Endothelial cell of umbilical vein (primary cell): Measurements from ENCODE around the gene C20orf202. TPM values are rescaled to one million over a fixed set of nuclear protein-coding genes. Genes with fewer than 3 reads are reported as not detected.

Experiments used
- BruUV-seq: library from RNA; stranded (reverse); fragments of 400-500 nt; replicated peaks from 2 replicates; lab custom pipeline; 2021; lab: Mats Ljungman, UMichigan
- CTCF ChIA-PET: fragments of 300-600, 350-600 bp; sonication (Branson Sonifier 250); formaldehyde crosslinking; loops from one replicate; lab custom pipeline; 2021; ENCODE audit warnings: antibody characterized with exemption, inconsistent platforms; lab: Charles Lee
- POLR2A ChIA-PET: fragments of 300-600, 350-600 bp; sonication (Branson Sonifier 250); formaldehyde crosslinking; loops from one replicate; lab custom pipeline; 2021; ENCODE audit warnings: antibody characterized with exemption, inconsistent platforms; lab: Charles Lee
- DNase-seq: peaks from one replicate; pipeline ENCODE4 v3.0.0-alpha.2; 2011; ENCODE audit warnings: low read depth, low spot score
- FAIRE-seq: peaks from 2 replicates; lab custom pipeline; 2011; peaks lifted over from hg19 to GRCh38; lab: Jason Lieb, UNC
- H2AFZ ChIP-seq: 2 replicates; pipeline ENCODE4 v1.6.0; 2012; ENCODE audit warnings: low read depth, low read length, control low read depth, inconsistent platforms
- H3K27ac ChIP-seq: 2 replicates; pipeline ENCODE4 v1.5.1; 2011; ENCODE audit warnings: low read depth, mild to moderate bottlenecking, control low read depth, low read length, moderate library complexity; ENCODE audit not compliant: insufficient read depth
- H3K27me3 ChIP-seq, 2 experiments: 2 replicates each; pipeline versions ENCODE4 v1.6.0 to v1.6.1; 2011; ENCODE audit warnings: low read length in 2 of 2, mixed read lengths in 1 of 2; ENCODE audit not compliant: control insufficient read depth in 2 of 2, insufficient read depth in 2 of 2
- H3K36me3 ChIP-seq, 2 experiments: 2 replicates in 1 of 2; 3 replicates in 1 of 2; pipeline ENCODE4 v1.5.1; 2011; ENCODE audit warnings: low read length in 2 of 2, mild to moderate bottlenecking in 1 of 2, moderate library complexity in 1 of 2; ENCODE audit not compliant: control insufficient read depth in 2 of 2, insufficient read depth in 2 of 2; ENCODE audit errors: extremely low read depth in 1 of 2
- H3K4me1 ChIP-seq: 3 replicates; pipeline ENCODE4 v1.5.1; 2011; ENCODE audit warnings: mild to moderate bottlenecking, low read length; ENCODE audit not compliant: control insufficient read depth, insufficient read depth; ENCODE audit errors: extremely low read depth
- H3K4me2 ChIP-seq: 2 replicates; pipeline ENCODE4 v1.6.1; 2011; ENCODE audit warnings: low read length, control low read depth, mixed read lengths; ENCODE audit not compliant: insufficient read depth
- H3K4me3 ChIP-seq, 3 experiments: fragments of 200-600 bp in 1 of 3; sonication (generic), shearing (Covaris generic) in 1 of 3; replicated peaks in 1 of 3; 2 replicates each; pipeline ENCODE4 v1.5.1; 2011 to 2016; ENCODE audit warnings: control low read depth in 3 of 3, low read length in 3 of 3, mild to moderate bottlenecking in 2 of 3, inconsistent platforms in 1 of 3, low read depth in 1 of 3, moderate library complexity in 1 of 3; ENCODE audit not compliant: insufficient read depth in 1 of 3
- H3K79me2 ChIP-seq: 2 replicates; pipeline ENCODE4 v1.6.0; 2012; ENCODE audit warnings: low read length, inconsistent platforms; ENCODE audit not compliant: control insufficient read depth, insufficient read depth
- H3K9ac ChIP-seq: replicated peaks from 2 replicates; pipeline ENCODE3; 2011; ENCODE audit warnings: low read length, control low read depth; ENCODE audit not compliant: insufficient read depth; ENCODE audit errors: extremely low read depth
- H3K9me1 ChIP-seq: replicated peaks from 3 replicates; pipeline ENCODE4 v1.6.0; 2011; ENCODE audit warnings: mild to moderate bottlenecking, low read length; ENCODE audit not compliant: control insufficient read depth, insufficient read depth; ENCODE audit errors: extremely low read depth
- H3K9me3 ChIP-seq: replicated peaks from 2 replicates; pipeline ENCODE4 v1.5.1; 2012; ENCODE audit warnings: low read length, inconsistent platforms; ENCODE audit not compliant: control insufficient read depth, insufficient read depth
- H4K20me1 ChIP-seq: replicated peaks from 2 replicates; pipeline ENCODE3; 2011; ENCODE audit warnings: mild to moderate bottlenecking, low read length; ENCODE audit not compliant: control insufficient read depth, insufficient read depth; ENCODE audit errors: extremely low read depth
- EZH2 ChIP-seq: IDR thresholded peaks from 2 replicates; pipeline ENCODE4 v1.6.1; 2012; ENCODE audit warnings: borderline replicate concordance, low read depth, mild to moderate bottlenecking, moderate library complexity, low read length, inconsistent platforms; ENCODE audit not compliant: severe bottlenecking
- FOS ChIP-seq: IDR thresholded peaks from 2 replicates; pipeline ENCODE4 v1.6.1; 2011; ENCODE audit warnings: mild to moderate bottlenecking, low read length, moderate library complexity, borderline replicate concordance; ENCODE audit not compliant: insufficient read depth
- GATA2 ChIP-seq: IDR thresholded peaks from 2 replicates; pipeline ENCODE4 v1.7.0; 2011; ENCODE audit warnings: low read depth, mild to moderate bottlenecking, moderate library complexity, mixed read lengths, low read length; ENCODE audit not compliant: insufficient read length, insufficient read depth
- JUN ChIP-seq: IDR thresholded peaks from 2 replicates; pipeline ENCODE4 v1.6.1; 2011; ENCODE audit warnings: borderline replicate concordance, low read depth; ENCODE audit not compliant: insufficient read length, insufficient read depth
- MYC ChIP-seq: IDR thresholded peaks from one replicate; pipeline ENCODE4 v1.6.1; 2011; ENCODE audit warnings: mild to moderate bottlenecking, low read depth, low read length
- POLR2A ChIP-seq: IDR thresholded peaks from 2 replicates; pipeline ENCODE4 v1.6.1; 2012; ENCODE audit warnings: low read depth, mild to moderate bottlenecking, control low read depth, low read length
- POLR2AphosphoS5 ChIP-seq: IDR thresholded peaks from 2 replicates; pipeline ENCODE4 v1.6.1; 2012; ENCODE audit warnings: low read depth, mild to moderate bottlenecking, control low read depth, low read length, moderate library complexity; ENCODE audit not compliant: insufficient read depth
- dilution Hi-C: fragments of 300-500 bp; cut with MboI; formaldehyde crosslinking; loops from one replicate; pipeline ENCODE4 v1.15.0; 2019; ENCODE audit warnings: low sequenced_read_pairs; ENCODE audit not compliant: extremely low pct_ligation_motif_present
- intact Hi-C: fragments of 100-400 bp; cut with micrococcal nuclease; formaldehyde crosslinking; loops from one replicate; pipeline ENCODE4 v1.10.0; 2022
- polyA plus RNA-seq, 4 experiments: library from polyadenylated mRNA; depleted of rRNA in 3 of 4; stranded (reverse) in 3 of 4; unstranded in 1 of 4; fragments of >200 nt; gene quantifications; 2 replicates each; pipeline versions ENCODE4 v1.2.1 to v1.2.3, GENCODE V29; 2011 to 2012; ENCODE audit warnings: missing spikeins in 1 of 4
- total RNA-seq: library from RNA; stranded (reverse); gene quantifications from 2 replicates; pipeline ENCODE4 v1.2.3, GENCODE V29; 2021
- TF ChIP-seq, protein P1 (sequence below): IDR thresholded peaks from 2 replicates; pipeline ENCODE4 v1.6.1; 2011; ENCODE audit not compliant: insufficient read depth, insufficient read length
- TF ChIP-seq, protein P2 (sequence below), 2 donors: IDR thresholded peaks; 1 replicate in 1 of 2; 2 replicates in 1 of 2; pipeline ENCODE4 v1.5.1; 2011; ENCODE audit warnings: low read length in 2 of 2, mild to moderate bottlenecking in 2 of 2, moderate library complexity in 2 of 2, control low read depth in 1 of 2, inconsistent platforms in 1 of 2, low read depth in 1 of 2; ENCODE audit not compliant: insufficient read depth in 1 of 2; ENCODE audit errors: extremely low read depth in 1 of 2

C20orf202 gene
- total and polyA plus RNA-seq, 2 donors (not counting 3 experiments of a cell fraction or from before 2014, with no cell fraction given) = not detected

DNA sequence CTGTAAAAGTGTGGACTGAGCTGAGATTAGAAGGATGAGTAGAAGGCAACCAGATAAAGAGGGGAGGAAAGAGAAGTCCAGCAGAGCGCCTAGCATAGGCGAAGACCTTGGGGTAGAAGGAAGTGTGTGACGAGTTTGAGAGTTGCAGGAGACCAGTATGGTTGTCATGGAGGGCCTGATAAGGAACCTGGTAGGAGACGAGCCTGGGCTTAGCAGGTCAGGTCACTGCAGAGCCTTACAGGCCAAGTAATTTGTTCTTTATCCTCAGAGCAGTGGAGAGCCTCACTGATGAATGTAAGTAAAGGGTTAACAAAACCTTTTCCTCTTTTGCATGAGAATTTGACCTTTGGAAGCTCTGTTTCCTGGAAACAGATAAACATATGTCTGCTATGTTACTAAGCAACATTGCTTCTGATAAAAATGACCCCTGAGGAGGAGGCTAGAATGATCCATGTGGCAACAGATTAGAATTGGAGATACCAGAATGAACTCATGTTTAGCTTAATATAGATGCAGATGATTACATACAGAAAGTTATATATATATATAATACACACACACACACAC lies 15.6 kb upstream of the C20orf202 start:
- dilution Hi-C loops (no loop called here), intact Hi-C loops (loop anchor here (10.0 kb wide), 1 partner anchor 233 kb away; no protein-coding TSS in a partner anchor)
- CTCF ChIA-PET = interaction anchor here (0.8 to 1.6 kb wide), 2 partner anchors 230 to 232 kb away, joined by 3 to 5 read pairs; no protein-coding TSS in a partner anchor
- H3K9ac ChIP-seq = no peak overlapping the region
- H3K4me2 ChIP-seq = no peak overlapping the region
- no peaks in the 10 kb centered on the region for H3K4me1 ChIP-seq
- no peaks in the 10 kb centered on the region for H4K20me1 ChIP-seq
- FAIRE-seq (no peak), DNase-seq (no peak)
- H3K9me3 ChIP-seq = no peaks in the 10 kb centered on the region
- no peak overlapping the region for H3K27ac ChIP-seq
- H3K27me3 ChIP-seq = peaks cover 16 to 37% of the 10 kb centered on the region in 2 experiments
- H3K79me2 ChIP-seq = no peaks in the 10 kb centered on the region
- no TSS peak for BruUV-seq
- no peak overlapping the region for H3K4me3 ChIP-seq
- H3K36me3 ChIP-seq = no peaks in the 10 kb centered on the region
- no peaks in the 10 kb centered on the region for H3K9me1 ChIP-seq
- TF ChIP-seq, protein P1, sequence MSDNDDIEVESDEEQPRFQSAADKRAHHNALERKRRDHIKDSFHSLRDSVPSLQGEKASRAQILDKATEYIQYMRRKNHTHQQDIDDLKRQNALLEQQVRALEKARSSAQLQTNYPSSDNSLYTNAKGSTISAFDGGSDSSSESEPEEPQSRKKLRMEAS = no peak
- no peak for TF ChIP-seq JUN
- no peak for TF ChIP-seq EZH2
- no peak for TF ChIP-seq POLR2AphosphoS5
- no peak for TF ChIP-seq GATA2
- no peak for TF ChIP-seq POLR2A
- no peak for TF ChIP-seq FOS
- TF ChIP-seq, protein P2, sequence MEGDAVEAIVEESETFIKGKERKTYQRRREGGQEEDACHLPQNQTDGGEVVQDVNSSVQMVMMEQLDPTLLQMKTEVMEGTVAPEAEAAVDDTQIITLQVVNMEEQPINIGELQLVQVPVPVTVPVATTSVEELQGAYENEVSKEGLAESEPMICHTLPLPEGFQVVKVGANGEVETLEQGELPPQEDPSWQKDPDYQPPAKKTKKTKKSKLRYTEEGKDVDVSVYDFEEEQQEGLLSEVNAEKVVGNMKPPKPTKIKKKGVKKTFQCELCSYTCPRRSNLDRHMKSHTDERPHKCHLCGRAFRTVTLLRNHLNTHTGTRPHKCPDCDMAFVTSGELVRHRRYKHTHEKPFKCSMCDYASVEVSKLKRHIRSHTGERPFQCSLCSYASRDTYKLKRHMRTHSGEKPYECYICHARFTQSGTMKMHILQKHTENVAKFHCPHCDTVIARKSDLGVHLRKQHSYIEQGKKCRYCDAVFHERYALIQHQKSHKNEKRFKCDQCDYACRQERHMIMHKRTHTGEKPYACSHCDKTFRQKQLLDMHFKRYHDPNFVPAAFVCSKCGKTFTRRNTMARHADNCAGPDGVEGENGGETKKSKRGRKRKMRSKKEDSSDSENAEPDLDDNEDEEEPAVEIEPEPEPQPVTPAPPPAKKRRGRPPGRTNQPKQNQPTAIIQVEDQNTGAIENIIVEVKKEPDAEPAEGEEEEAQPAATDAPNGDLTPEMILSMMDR (IDR thresholded peaks at IDR 0.05; ENCODE audit: extremely low read depth in 1 of 2, insufficient read depth in 1 of 2, low read depth in 1 of 2, low read length in 2 of 2) = no peak
- TF ChIP-seq MYC = no peak
- POLR2A ChIA-PET = no interaction called here
- H2AFZ ChIP-seq = no peak overlapping the region
